Naive B cell (primary cell): ENCODE results near the gene EIF4E1B. TPM values are rescaled to one million over a fixed set of nuclear protein-coding genes. Genes with fewer than 3 reads are reported as not detected.
A peak's percentile ranks its signal among the peaks of the same experiment; 100 is the strongest.

ENCODE experiments used
- ATAC-seq, 2 donors: fragments of 150-1000 bp; cut with Tn5 transposase; 2 replicates each; pipeline ENCODE4 v1.10.0; 2021; ENCODE audit warnings: low read depth in 2 of 2, mild to moderate bottlenecking in 2 of 2, moderate library complexity in 2 of 2
- DNase-seq: peaks from one replicate; pipeline ENCODE4 v3.0.0; 2022
- H3K27ac Mint-ChIP-seq, 6 donors: one replicate each; pipeline ENCODE4 v1.8.0; 2020 to 2022; ENCODE audit warnings: mild to moderate bottlenecking in 6 of 6, mixed read lengths in 6 of 6, moderate library complexity in 5 of 6, inconsistent platforms in 2 of 6
- H3K27me3 Mint-ChIP-seq, 3 donors: one replicate each; pipeline ENCODE4 v1.8.0; 2021 to 2022; ENCODE audit warnings: mixed read lengths in 3 of 3, mild to moderate bottlenecking in 1 of 3
- H3K36me3 Mint-ChIP-seq, 2 donors: one replicate each; pipeline ENCODE4 v1.8.0; 2020 to 2022; ENCODE audit warnings: mixed read lengths in 2 of 2, inconsistent platforms in 1 of 2, mild to moderate bottlenecking in 1 of 2
- H3K4me1 Mint-ChIP-seq, 3 donors: one replicate each; pipeline ENCODE4 v1.8.0; 2020 to 2022; ENCODE audit warnings: mixed read lengths in 3 of 3, inconsistent platforms in 1 of 3, mild to moderate bottlenecking in 1 of 3, moderate library complexity in 1 of 3
- H3K4me3 Mint-ChIP-seq, 8 donors: one replicate each; pipeline ENCODE4 v1.8.0; 2020 to 2022; ENCODE audit warnings: mild to moderate bottlenecking in 8 of 8, mixed read lengths in 8 of 8, moderate library complexity in 8 of 8, inconsistent platforms in 2 of 8
- H3K9me3 Mint-ChIP-seq, 7 donors: one replicate each; pipeline ENCODE4 v1.8.0; 2020 to 2022; ENCODE audit warnings: mixed read lengths in 7 of 7, mild to moderate bottlenecking in 5 of 7, inconsistent platforms in 2 of 7, moderate library complexity in 1 of 7
- polyA plus RNA-seq, 6 donors: library from polyadenylated mRNA; unstranded; fragments of 300-500 nt; fragmentation: Illumina TruSeq; gene quantifications; one replicate each; pipeline ENCODE4 v1.2.3, GENCODE V29; 2021; ENCODE audit warnings: low read depth in 6 of 6

Gene EIF4E1B
- polyA plus RNA-seq, 6 donors from 2014 or later = not detected

DNA sequence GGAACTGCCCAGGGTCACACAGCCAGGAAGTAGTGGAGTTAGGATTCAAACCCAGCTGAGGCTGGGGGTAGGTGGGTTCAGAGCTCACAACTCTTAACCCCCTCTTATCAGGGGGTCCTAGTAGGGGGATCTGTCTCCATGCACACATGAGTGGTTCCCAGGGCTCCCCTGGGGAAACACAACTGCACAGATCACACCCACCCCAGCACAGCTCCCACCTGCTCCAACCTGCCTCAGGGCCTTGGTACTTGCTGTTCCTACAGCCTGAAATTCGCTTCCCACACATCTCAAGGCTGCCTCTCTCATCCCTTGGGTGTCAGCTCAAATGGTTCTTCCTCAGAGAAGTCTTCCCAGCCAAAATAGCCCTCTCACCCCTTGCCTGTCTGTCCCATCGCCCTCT, 5.0 kb upstream of the EIF4E1B start:
- ATAC-seq = no peak
- no peaks in the 10 kb centered on the region for H3K36me3 Mint-ChIP-seq
- no peak overlapping the region for H3K4me3 Mint-ChIP-seq
- DNase-seq = no peak
- H3K4me1 Mint-ChIP-seq = peaks cover 18 to 29% (median 19%) of the 10 kb centered on the region in 3 donors
- no peak overlapping the region for H3K27ac Mint-ChIP-seq
- H3K27me3 Mint-ChIP-seq = peaks cover 45 to 50% (median 48%) of the 10 kb centered on the region in 3 donors
- no peaks in the 10 kb centered on the region for H3K9me3 Mint-ChIP-seq

- H3K4me1 Mint-ChIP-seq = peaks cover 23 to 34% (median 23%) of the 10 kb centered on the region in 3 donors
- no peaks in the 10 kb centered on the region for H3K9me3 Mint-ChIP-seq
- no peak for DNase-seq
- no peak overlapping the region for H3K27ac Mint-ChIP-seq
- ATAC-seq = no peak
- peaks cover 45 to 51% (median 49%) of the 10 kb centered on the region in 3 donors for H3K27me3 Mint-ChIP-seq
- H3K4me3 Mint-ChIP-seq = no peak overlapping the region
- H3K36me3 Mint-ChIP-seq = no peaks in the 10 kb centered on the region
These were observed 4.3 kb upstream of the EIF4E1B start for GRCh38 chr5:176625966-176626875.

DNA sequence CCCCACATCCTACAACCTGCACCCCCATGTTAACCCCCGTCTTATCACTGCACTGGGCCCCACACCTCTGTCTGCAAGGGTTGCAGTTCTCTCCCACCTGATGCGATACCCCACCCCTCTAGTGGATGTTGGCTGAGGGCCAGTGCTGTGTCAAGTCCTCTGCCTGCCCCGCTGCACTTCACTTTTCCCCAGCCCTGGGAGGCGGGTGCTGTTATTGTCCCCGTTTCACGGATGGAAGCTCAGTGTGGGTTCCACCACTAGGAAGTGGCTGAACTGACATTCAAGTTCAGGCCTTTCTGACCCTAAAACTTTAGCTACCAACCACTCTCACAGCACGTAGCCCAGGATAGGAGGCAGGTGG, 3.6 kb upstream of the EIF4E1B start:
- Mint-ChIP-seq H3K27me3 (peaks cover 42 to 44% (median 44%) of the 10 kb centered on the region in 3 donors), H3K4me1 (peaks cover 26 to 38% (median 28%) of the 10 kb centered on the region in 3 donors), H3K36me3 (no peaks in the 10 kb centered on the region)

DNA sequence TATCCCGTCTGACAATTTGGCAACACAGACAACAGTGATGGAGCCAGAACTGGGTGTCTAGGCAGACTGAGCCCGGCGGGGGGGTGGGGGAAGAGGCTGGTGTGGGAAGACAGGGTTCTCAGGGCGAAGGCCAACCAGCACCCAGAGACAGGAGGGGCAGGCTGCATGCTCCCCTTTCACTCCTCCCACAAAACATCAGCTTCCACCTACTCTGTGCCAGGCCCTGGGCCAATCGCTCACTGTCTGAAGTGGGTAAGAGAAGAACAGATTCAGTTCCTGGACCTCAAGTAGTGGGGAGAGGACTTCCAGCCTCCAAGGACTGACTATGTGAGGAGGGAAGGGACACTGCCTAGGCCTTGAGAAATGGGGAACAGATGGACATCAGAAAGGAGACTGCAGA, 2.9 kb upstream of the EIF4E1B start:
- peak overlapping the region in 1 of 6 donors; percentile 49 for H3K27ac Mint-ChIP-seq

More for the DNA sequence above, 3.6 kb upstream of the EIF4E1B start:
- DNase-seq (no peak), ATAC-seq (no peak)
- Mint-ChIP-seq H3K4me3 (peak overlapping the region in 1 of 8 donors; percentile 26), H3K9me3 (no peaks in the 10 kb centered on the region), H3K27ac (no peak overlapping the region)

DNA sequence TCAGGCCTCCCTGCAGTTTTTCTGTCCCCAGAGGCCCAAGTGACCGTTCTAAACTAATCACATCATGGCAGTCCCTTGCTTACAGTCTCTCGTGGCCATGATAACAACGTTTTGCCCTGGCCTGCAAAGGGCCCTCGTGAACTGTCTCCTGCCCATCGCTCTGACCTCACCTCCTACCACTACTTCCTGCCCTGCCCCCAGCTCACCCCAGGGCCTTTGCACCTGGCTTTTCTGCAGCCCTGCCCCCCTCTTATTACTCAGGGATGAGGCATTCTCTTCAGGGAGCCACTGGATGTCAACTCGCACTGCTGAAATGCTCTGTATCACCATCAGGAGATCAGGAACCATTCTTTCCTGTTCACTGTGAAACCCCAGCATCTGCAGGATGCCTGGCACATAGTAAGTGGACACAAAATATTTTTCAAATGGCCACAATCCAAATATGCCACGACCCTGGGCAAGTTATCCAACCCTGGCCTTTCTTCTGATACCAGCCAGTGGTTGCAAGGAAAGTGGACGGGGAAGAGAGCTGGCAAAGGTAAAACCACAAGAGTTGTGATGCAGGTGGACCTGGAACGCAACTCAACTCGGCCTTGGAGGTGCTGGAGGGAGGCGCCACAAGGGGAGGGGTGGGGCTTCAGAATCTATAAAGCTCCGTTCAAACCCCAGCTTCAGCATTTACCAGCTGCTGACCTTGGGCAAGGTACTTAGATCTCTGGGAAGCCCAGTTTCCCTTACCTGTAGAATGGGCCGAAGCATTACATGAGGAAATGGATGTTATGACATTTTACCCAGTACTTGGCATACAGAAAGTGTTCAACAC, 1.9 kb upstream of the EIF4E1B start:
- Mint-ChIP-seq H3K4me3 (peak overlapping the region in 7 of 8 donors; percentile 49 to 81 (median 74)), H3K27ac (no peak overlapping the region), H3K9me3 (no peaks in the 10 kb centered on the region), H3K36me3 (no peaks in the 10 kb centered on the region), H3K27me3 (peaks cover 32 to 36% (median 36%) of the 10 kb centered on the region in 3 donors), H3K4me1 (peaks cover 29 to 41% (median 40%) of the 10 kb centered on the region in 3 donors)
- no peak for DNase-seq
- ATAC-seq = no peak

More for the DNA sequence above, 2.9 kb upstream of the EIF4E1B start:
- DNase-seq (no peak), ATAC-seq (no peak)
- Mint-ChIP-seq H3K4me1 (peaks cover 26 to 38% (median 33%) of the 10 kb centered on the region in 3 donors), H3K4me3 (peak overlapping the region in 3 of 8 donors; percentile 10 to 72 (median 26)), H3K27me3 (peaks cover 35 to 37% (median 37%) of the 10 kb centered on the region in 3 donors), H3K9me3 (no peaks in the 10 kb centered on the region), H3K36me3 (no peaks in the 10 kb centered on the region)

- H3K4me1 Mint-ChIP-seq = peaks cover 32 to 48% (median 47%) of the 10 kb centered on the region in 3 donors
- peak overlapping the region; percentile 49 to 85 (median 76) for H3K4me3 Mint-ChIP-seq
- H3K27me3 Mint-ChIP-seq = peaks cover 32 to 36% (median 33%) of the 10 kb centered on the region in 3 donors
- H3K9me3 Mint-ChIP-seq = no peaks in the 10 kb centered on the region
- DNase-seq (no peak), ATAC-seq (no peak)
- no peak overlapping the region for H3K27ac Mint-ChIP-seq
- H3K36me3 Mint-ChIP-seq = no peaks in the 10 kb centered on the region
These were observed 1.1 kb upstream of the EIF4E1B start for GRCh38 chr5:176629317-176629852.

GRCh38 chr5:176630681-176631222, 277 bp downstream of the EIF4E1B start:
- H3K36me3 Mint-ChIP-seq = no peaks in the 10 kb centered on the region
- ATAC-seq (no peak), DNase-seq (no peak)
- peaks cover 0 to 4% (median 0%) of the 10 kb centered on the region in 7 donors for H3K9me3 Mint-ChIP-seq
- H3K27ac Mint-ChIP-seq = peak overlapping the region in 4 of 6 donors; percentile 4 to 65 (median 58)
- H3K27me3 Mint-ChIP-seq = peaks cover 32 to 40% (median 32%) of the 10 kb centered on the region in 3 donors
- peaks cover 37 to 56% (median 53%) of the 10 kb centered on the region in 3 donors for H3K4me1 Mint-ChIP-seq
- H3K4me3 Mint-ChIP-seq = peak overlapping the region; percentile 63 to 93 (median 84)

DNA sequence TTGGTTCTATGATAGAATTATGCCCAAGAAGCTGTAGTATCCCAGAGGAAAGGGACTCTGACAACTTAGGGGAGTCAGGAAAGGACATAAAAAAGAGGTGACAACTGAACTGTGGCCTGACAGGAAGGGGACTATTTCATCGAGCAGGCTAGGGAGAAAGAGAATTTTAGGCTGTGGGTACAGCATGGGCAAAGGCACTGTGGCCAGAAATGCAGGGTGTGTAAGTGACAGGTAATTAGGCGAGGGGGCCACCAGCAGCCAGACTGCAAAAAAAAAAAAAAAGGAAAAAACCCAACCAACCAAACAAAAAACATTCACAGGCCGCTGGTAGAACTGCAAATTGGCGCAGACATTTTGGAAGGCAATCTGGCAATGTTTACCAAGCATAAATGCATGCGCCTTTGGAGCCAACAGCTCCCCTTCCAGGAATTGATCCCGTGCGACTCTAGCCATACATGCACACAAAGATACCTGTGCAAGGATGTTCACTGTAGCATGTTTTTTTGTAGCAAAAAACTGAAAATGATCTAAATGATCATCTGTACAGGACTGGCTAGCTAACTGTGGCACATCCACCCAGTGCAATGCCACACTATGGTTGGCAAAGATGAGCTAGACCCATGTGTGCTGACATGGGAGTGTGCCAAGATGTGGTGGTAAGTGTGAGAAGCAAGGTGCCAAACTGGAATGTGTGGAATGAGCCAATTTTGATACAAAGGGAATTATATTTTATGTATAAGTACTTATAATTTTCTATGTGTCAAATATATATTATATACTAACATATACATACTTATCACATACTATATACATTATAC, 1.1 kb downstream of the EIF4E1B start:
- H3K9me3 Mint-ChIP-seq = peaks cover 0 to 4% (median 0%) of the 10 kb centered on the region in 7 donors
- H3K4me1 Mint-ChIP-seq = peaks cover 34 to 60% (median 49%) of the 10 kb centered on the region in 3 donors
- DNase-seq (no peak), ATAC-seq (no peak)
- peak overlapping the region in 3 of 6 donors; percentile 24 to 78 (median 54) for H3K27ac Mint-ChIP-seq
- peak overlapping the region; percentile 30 to 93 (median 80) for H3K4me3 Mint-ChIP-seq
- H3K27me3 Mint-ChIP-seq = peaks cover 31 to 35% (median 32%) of the 10 kb centered on the region in 3 donors
- no peaks in the 10 kb centered on the region for H3K36me3 Mint-ChIP-seq

GRCh38 chr5:176632745-176633144, 2.3 kb downstream of the EIF4E1B start:
- no peak for DNase-seq
- Mint-ChIP-seq H3K9me3 (peaks cover 0 to 4% (median 0%) of the 10 kb centered on the region in 7 donors), H3K27me3 (peaks cover 21 to 31% (median 28%) of the 10 kb centered on the region in 3 donors), H3K27ac (no peak overlapping the region), H3K4me1 (peaks cover 27 to 52% (median 38%) of the 10 kb centered on the region in 3 donors), H3K36me3 (no peaks in the 10 kb centered on the region), H3K4me3 (peak overlapping the region in 1 of 8 donors; percentile 12)
- no peak for ATAC-seq

- DNase-seq (peak; percentile 35), ATAC-seq (peak; percentile 53 to 54)
- peaks cover 27 to 52% (median 29%) of the 10 kb centered on the region in 3 donors for H3K4me1 Mint-ChIP-seq
- H3K9me3 Mint-ChIP-seq = peaks cover 0 to 4% (median 0%) of the 10 kb centered on the region in 7 donors
- no peaks in the 10 kb centered on the region for H3K36me3 Mint-ChIP-seq
- peaks cover 18 to 30% (median 28%) of the 10 kb centered on the region in 3 donors for H3K27me3 Mint-ChIP-seq
- peak overlapping the region; percentile 1 to 83 (median 72) for H3K4me3 Mint-ChIP-seq
- H3K27ac Mint-ChIP-seq = peak overlapping the region in 3 of 6 donors; percentile 6 to 83 (median 17)
These were observed 3.1 kb downstream of the EIF4E1B start for GRCh38 chr5:176633598-176633997.

DNA sequence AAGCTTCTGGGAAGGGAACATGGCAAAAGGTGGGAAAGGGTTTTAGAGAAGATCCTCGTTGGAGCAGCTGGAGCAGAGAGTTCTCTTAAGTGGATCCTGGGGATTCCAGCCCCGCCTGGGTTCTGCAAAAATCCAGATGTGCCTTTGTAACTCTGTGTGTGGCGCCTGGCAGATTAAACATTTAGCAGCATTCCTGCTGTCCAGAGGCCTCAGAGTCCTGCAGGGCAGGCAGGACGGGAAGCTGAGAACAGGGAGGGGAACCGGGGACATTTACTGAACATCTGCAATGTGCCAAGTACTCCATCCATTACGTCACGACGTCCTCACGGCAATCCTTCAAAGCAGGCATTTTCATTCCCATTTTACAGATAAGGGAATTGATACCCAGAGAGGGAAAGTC, 6.0 kb downstream of the EIF4E1B start:
- Mint-ChIP-seq H3K9me3 (peaks cover 0 to 4% (median 0%) of the 10 kb centered on the region in 7 donors), H3K4me1 (peaks cover 17 to 35% (median 18%) of the 10 kb centered on the region in 3 donors), H3K36me3 (no peaks in the 10 kb centered on the region), H3K27me3 (peaks cover 17 to 26% (median 17%) of the 10 kb centered on the region in 3 donors), H3K4me3 (no peak overlapping the region), H3K27ac (peak overlapping the region in 1 of 6 donors; percentile 66)
- ATAC-seq (no peak), DNase-seq (no peak)

DNA sequence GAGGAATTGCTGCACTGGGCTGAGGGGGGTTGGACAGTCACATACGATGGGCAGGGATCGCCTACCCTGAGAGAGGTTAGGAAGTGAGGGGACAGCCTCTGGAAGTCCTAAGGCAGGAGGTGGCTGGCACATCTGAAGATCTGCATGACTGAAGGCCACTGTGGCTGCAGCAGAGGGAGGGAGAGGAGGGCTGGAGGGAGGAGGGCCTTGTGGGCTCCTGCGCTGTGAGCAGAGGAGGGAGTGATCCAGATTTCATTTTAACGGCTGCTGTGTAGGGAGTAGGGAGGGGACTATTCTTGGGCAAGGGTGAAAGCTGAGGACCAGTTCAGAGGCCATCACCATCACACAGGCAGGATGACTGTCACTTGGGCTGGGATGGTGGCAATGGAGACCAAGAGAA, 7.1 kb downstream of the EIF4E1B start:
- no peak for DNase-seq
- Mint-ChIP-seq H3K4me1 (peaks cover 16 to 28% (median 17%) of the 10 kb centered on the region in 3 donors), H3K9me3 (peaks cover 0 to 4% (median 0%) of the 10 kb centered on the region in 7 donors), H3K4me3 (no peak overlapping the region), H3K36me3 (no peaks in the 10 kb centered on the region), H3K27ac (no peak overlapping the region), H3K27me3 (peaks cover 17 to 26% (median 17%) of the 10 kb centered on the region in 3 donors)
- ATAC-seq = no peak
